Activated naive CD4-positive, alpha-beta T cell (primary cell): Measurements from ENCODE around the gene HIPK2.

ENCODE experiments used
- DNase-seq, 4 experiments: peaks; one replicate each; lab custom pipeline; 2025; lab: John Stamatoyannopoulos, UW

HIPK2 gene

GRCh38 chr7:139714163-139714901 lies 63.5 kb downstream of the HIPK2 start:
- no peak for DNase-seq

GRCh38 chr7:139713526-139714162 lies 64.2 kb downstream of the HIPK2 start:
- DNase-seq, result no peak

DNA sequence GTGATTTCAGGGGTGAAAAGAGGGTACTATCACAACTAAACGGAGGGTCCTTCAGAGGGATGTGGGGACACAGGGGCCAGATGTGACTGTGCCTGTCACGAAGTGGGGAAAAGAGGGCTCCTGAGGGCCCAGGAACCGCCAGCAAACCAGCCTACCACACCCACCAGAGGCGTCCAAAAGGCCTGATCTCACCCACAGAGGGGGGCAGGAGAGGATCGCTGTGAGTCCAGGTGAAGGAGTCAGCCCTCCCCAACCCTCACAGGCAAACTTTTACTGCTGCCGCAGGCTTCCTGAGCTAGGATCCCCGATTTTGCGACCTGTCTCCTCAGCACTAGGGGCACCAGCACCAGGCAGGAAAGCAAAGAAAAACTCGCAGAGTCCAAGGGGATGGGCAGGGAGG lies 64.7 kb downstream of the HIPK2 start:
- DNase-seq, result no peak

- DNase-seq, result no peak
Observed at GRCh38 chr7:139711991-139712743, 65.6 kb downstream of the HIPK2 start.

GRCh38 chr7:139710036-139710435 lies 67.8 kb downstream of the HIPK2 start:
- no peak for DNase-seq

- DNase-seq, result no peak
Observed at GRCh38 chr7:139709485-139709884, 68.3 kb downstream of the HIPK2 start.

DNA sequence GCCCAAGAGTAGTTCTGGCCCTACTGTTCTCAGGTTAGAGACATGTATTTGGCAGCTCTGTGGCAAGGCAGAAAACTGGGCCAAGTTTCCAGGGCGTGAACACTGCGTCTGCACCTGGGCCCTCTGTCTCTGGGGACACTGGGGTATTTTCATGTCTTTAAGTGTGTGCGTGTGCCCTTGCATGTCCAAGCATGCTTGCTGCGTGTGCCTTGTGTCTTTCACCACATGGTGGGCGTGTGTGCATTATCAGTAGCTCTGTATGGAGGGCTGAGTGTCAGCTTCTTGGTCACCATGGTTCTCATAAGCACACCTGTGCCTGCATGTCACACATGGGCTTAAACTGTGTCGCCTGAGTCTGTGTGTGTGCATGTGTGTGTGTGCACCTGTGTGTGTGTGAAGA lies 69.3 kb downstream of the HIPK2 start:
- DNase-seq, result no peak

GRCh38 chr7:139706837-139707236 lies 71.0 kb downstream of the HIPK2 start:
- no peak for DNase-seq

DNA sequence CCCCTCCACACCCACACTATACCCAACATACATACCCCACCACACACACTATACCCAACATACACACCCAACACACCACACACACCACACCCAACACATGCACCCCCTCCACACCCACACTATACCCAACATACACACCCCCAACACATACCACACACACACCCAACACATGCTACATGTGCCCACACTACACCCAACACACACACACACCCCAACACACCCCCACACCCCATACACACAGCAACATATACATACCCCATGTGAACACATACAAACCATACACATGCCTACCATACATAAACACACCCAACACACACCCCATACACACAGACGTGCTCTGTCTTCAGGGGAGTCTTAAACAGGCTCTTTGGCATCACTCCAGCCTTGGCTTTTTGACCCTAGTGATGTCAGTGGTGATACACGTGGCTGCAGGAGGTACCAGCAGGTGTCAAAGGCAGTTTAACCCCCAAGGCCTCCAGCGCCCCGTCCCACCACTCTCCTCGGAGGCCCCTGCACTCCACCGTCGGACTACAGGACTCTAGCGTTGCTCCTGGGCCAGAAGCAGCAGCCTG lies 73.4 kb downstream of the HIPK2 start:
- DNase-seq, result no peak

DNA sequence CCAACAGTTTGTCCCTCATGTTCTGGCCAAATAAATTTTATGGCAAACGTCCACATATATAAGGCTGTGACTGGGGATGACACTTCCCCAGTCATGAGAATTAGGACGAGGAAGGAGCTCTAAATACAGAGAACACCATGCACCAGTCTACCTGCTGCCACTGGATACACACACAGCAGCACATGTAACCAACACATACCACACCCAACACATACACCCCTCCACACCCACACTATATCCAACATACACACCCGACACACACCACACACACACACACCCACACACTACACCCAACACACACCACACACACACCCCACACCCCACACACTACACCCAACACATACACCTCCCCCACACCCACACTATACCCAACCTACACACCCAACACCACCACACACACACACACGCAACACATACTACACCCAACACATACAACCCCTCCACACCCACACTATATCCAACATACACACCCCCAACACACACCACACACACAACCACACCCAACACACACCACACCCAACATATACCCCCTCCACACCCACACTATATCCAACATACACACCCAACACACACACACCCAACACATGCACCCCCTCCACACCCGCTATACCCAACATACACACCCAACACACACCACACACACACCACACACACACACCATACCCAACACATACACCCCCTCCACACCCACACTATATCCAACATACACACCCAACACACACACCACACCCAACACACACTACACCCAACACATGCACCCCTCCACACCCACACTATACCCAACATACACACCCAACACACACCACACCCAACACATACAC lies 74.1 kb downstream of the HIPK2 start:
- DNase-seq, result no peak

DNA sequence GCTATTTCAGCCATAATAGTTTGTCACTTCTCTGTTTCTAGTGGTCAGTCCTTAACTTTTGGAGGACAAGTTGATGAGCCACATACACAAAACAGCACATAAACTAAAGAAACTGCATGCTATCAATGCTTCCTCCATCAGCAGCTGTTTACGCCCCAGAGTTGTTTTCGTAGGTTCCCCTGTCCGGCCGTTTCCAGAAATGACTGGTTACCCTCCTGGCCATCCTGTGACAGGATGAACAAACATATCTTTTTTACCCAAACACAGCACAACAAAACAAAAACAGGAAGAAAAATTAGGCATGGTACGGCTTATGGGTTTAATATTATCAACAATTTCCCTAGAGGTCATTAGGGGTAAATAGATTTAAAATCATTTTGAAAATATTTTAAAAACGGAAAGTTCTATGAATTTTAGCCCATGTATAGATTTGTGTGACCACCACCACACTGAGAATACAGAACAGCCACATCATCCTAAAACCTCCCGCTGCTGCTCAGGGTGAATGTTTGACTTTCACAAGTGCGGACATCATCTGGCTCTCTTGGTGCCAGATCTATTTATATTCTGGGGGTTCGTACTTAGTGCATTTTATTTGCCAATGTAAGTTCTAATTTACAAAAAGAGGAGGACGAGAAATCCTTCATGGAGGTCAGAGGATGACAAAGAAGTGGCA lies 74.8 kb downstream of the HIPK2 start:
- DNase-seq, result no peak

DNA sequence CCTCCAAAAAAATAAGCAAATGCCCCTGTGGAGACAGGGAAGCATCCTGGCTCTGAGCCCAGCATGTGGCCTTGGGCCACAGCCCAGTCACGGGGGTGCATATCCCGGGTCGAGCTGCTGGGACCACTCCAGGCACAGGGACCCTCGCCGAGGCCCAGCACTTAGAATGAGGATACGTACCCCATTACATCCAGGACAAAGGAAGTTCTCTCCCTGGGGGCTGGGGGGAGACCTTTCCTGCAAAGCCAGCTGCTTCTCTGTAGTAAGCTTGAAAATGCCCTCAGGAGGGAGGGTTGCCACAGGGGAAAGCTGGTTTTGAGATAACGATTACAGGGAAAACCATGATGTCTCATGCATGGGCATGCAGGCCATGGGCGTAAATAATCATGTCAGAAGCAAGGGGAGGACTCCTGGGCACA lies 75.5 kb downstream of the HIPK2 start:
- DNase-seq, result no peak

DNA sequence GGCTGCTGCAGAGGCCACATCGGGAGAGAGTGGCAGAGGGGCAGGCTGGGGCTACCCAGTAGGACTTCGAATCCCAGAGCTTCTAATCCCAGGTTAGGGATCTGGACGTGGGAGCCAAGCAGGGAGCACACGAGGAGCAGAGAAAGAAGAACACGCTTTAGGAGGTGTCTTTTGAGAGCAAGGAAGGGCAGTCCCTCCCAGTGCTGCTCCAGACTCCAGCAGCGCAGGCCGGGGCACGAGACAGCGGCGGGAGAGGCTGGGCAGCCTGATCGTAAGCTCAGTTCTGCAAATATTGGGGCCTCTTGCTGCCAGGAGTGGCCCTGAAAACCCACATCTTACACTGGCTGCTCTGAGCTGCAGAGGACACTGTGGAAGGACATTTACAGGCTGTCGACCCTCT lies 75.9 kb downstream of the HIPK2 start:
- no peak for DNase-seq

GRCh38 chr7:139700505-139701235 lies 77.1 kb downstream of the HIPK2 start:
- DNase-seq, result no peak

GRCh38 chr7:139699640-139700504 lies 77.9 kb downstream of the HIPK2 start:
- DNase-seq, result no peak

DNA sequence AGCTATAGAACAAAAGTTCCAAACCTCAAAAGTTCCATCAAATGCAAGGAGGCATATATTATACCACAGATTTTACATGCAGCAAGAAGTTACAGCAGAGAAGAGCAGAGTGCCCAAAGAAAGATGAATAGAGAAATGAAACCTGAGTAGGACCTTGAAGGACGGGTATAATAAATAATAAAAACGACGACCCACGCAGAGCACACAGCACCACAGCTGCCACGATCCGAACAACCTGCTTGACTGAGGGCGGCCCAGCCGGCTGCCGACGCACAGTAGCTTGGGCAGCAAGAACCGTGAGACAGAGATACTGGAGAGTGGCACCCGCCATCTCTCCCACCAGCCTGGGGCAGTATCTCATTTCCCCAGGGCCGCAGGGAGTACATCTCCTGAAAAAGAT lies 79.0 kb downstream of the HIPK2 start:
- DNase-seq, result no peak

DNA sequence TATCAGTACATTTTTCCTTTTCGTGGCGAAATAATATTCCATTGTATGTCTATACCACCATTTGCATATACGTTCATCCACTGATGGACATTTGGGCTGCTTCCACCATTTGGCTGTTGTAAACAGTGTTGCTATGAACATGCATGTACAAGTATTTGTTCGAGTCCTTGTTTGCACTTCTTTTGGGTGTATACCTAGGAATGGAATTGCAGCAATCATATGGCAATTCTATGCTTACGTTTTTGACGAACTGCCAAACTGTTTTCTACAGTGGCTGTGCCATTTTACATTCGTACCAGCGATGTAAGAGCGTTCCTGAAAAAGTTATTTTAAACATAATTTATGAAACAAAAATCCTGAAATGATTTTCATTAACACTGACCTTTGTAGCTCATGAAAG lies 79.5 kb downstream of the HIPK2 start:
- DNase-seq, result no peak

- DNase-seq, result no peak
Observed at GRCh38 chr7:139697056-139697455, 80.7 kb downstream of the HIPK2 start.

GRCh38 chr7:139696552-139696951 lies 81.2 kb downstream of the HIPK2 start:
- DNase-seq, result no peak

- DNase-seq, result no peak
Observed at GRCh38 chr7:139695588-139695987, 82.2 kb downstream of the HIPK2 start.
